Sigmoid colon (tissue), 7 donors: ENCODE results near the gene PEX6. TPM values are rescaled to one million over a fixed set of nuclear protein-coding genes. Genes with fewer than 3 reads are reported as not detected.

ENCODE experiments used
- DNase-seq: peaks from one replicate; pipeline ENCODE4 v3.0.0-alpha.2; 2019
- H3K27ac ChIP-seq, 4 donors: fragments of 200-600 bp; sonication (generic); one replicate each; pipeline ENCODE4 v1.5.1; 2016 to 2019; ENCODE audit warnings: mild to moderate bottlenecking in 1 of 4
- H3K27me3 ChIP-seq, 3 donors: fragments of 200-600 bp; sonication (generic); one replicate each; pipeline ENCODE4 v1.5.1; 2019; ENCODE audit warnings: mild to moderate bottlenecking in 1 of 3
- H3K36me3 ChIP-seq, 4 donors: fragments of 200-600 bp; sonication (generic); one replicate each; pipeline ENCODE4 v1.5.1; 2016 to 2019
- H3K4me1 ChIP-seq, 4 donors: fragments of 200-600 bp; sonication (generic); one replicate each; pipeline ENCODE4 v1.5.1; 2017 to 2019
- H3K4me3 ChIP-seq, 4 donors: fragments of 200-600 bp; sonication (generic); one replicate each; pipeline ENCODE4 v1.5.1; 2017 to 2019; ENCODE audit warnings: mild to moderate bottlenecking in 2 of 4, moderate library complexity in 1 of 4
- H3K9me3 ChIP-seq, 4 donors: fragments of 200-600 bp in 3 of 4; sonication (generic) in 3 of 4; one replicate each; pipeline versions ENCODE4 v1.5.1 to v1.6.1; 2013 to 2019
- CTCF ChIP-seq, 4 experiments: fragments of 450-650 bp in 3 of 4; fragments of 200-600 bp in 1 of 4; IDR thresholded peaks; one replicate each; pipeline ENCODE4 v1.5.1; 2016 to 2019; ENCODE audit warnings: antibody characterized with exemption in 4 of 4, mild to moderate bottlenecking in 3 of 4, moderate library complexity in 2 of 4
- EP300 ChIP-seq, 4 donors: sonication (generic); formaldehyde crosslinking; IDR thresholded peaks; one replicate each; pipeline ENCODE4 v1.6.1; 2017; ENCODE audit warnings: antibody characterized with exemption in 4 of 4
- POLR2A ChIP-seq, 2 donors: fragments of 450-650 bp; IDR thresholded peaks; one replicate each; pipeline ENCODE4 v1.6.1; 2016; ENCODE audit warnings: antibody characterized with exemption in 2 of 2, mild to moderate bottlenecking in 2 of 2, moderate library complexity in 2 of 2
- POLR2AphosphoS5 ChIP-seq, 4 donors: sonication (generic); formaldehyde crosslinking; IDR thresholded peaks; one replicate each; pipeline ENCODE4 v1.6.1; 2017; ENCODE audit warnings: antibody characterized with exemption in 4 of 4
- WGBS, 2 donors: extraction: QIAGEN DNeasy Blood & Tissue Kit; methylation state at CpG; one replicate each; pipeline ENCODE4 v1.1.7; 2013; 5-methylcytosine and 5-hydroxymethylcytosine counted together
- intact Hi-C: fragments of 100-400 bp; cut with DNase I; formaldehyde crosslinking; loops from one replicate; pipeline ENCODE4 v1.15.1; 2023
- polyA plus RNA-seq, 3 donors: library from polyadenylated mRNA; stranded (reverse); fragments of 200-250 nt; gene quantifications; one replicate each; pipeline ENCODE4 v1.2.3, GENCODE V29; 2013
- total RNA-seq, 4 donors: library from RNA; depleted of rRNA; stranded (reverse); fragments of >200 nt; gene quantifications; one replicate each; pipeline ENCODE4 v1.1.0, GENCODE V29; 2016
- donor health status: healthy with polysubstance abuse.
- donor health status: Bipolar disorder and iron deficiency.
- donor health status: healthy.

PEX6 gene
- total and polyA plus RNA-seq, 7 donors: 10.2 to 21.5 (median 18.2) TPM

GRCh38 chr6:42966571-42966970 lies 12.4 kb downstream of the PEX6 start:
- Histone ChIP-seq H3K27ac (no peak overlapping the region), H3K9me3 (no peaks in the 10 kb centered on the region), H3K4me3 (no peak overlapping the region), H3K36me3 (peaks cover 18 to 65% (median 25%) of the 10 kb centered on the region in 4 donors), H3K27me3 (no peaks in the 10 kb centered on the region), H3K4me1 (peaks cover 0 to 5% (median 2%) of the 10 kb centered on the region in 4 donors)
- DNase-seq: no peak
- TF ChIP-seq POLR2AphosphoS5 (IDR thresholded peaks at IDR 0.05) (no peak), CTCF (IDR thresholded peaks at IDR 0.05) (no peak), POLR2A (IDR thresholded peaks at IDR 0.05) (no peak), EP300 (IDR thresholded peaks at IDR 0.05) (no peak)
- intact Hi-C loops: no loop called here
- 79 to 86% methylated on average over 7 of the region's 7 CpGs for WGBS, 2 donors

- H3K27me3 ChIP-seq: no peaks in the 10 kb centered on the region
- H3K27ac ChIP-seq: no peak overlapping the region
- WGBS, 2 donors: 86 to 88% methylated on average over 9 of the region's 9 CpGs
- no peaks in the 10 kb centered on the region for H3K9me3 ChIP-seq
- TF ChIP-seq POLR2AphosphoS5 (IDR thresholded peaks at IDR 0.05) (no peak), POLR2A (IDR thresholded peaks at IDR 0.05) (no peak), EP300 (IDR thresholded peaks at IDR 0.05) (no peak), CTCF (IDR thresholded peaks at IDR 0.05) (no peak)
- H3K4me1 ChIP-seq: peaks cover 0 to 16% (median 14%) of the 10 kb centered on the region in 4 donors
- intact Hi-C loops: no loop called here
- no peak overlapping the region for H3K4me3 ChIP-seq
- no peak for DNase-seq
- peaks cover 13 to 60% (median 24%) of the 10 kb centered on the region in 4 donors for H3K36me3 ChIP-seq
Observed at GRCh38 chr6:42963855-42964605, 15.0 kb downstream of the PEX6 start.

GRCh38 chr6:42963179-42963854 lies 15.7 kb downstream of the PEX6 start:
- Histone ChIP-seq H3K27ac (no peak overlapping the region), H3K27me3 (no peaks in the 10 kb centered on the region), H3K9me3 (no peaks in the 10 kb centered on the region), H3K36me3 (peaks cover 13 to 53% (median 20%) of the 10 kb centered on the region in 4 donors), H3K4me3 (no peak overlapping the region), H3K4me1 (peaks cover 0 to 16% (median 14%) of the 10 kb centered on the region in 4 donors)
- 90 to 92% methylated on average over 12 of the region's 12 CpGs for WGBS, 2 donors
- TF ChIP-seq POLR2A (IDR thresholded peaks at IDR 0.05): no peak
- no peak for TF ChIP-seq POLR2AphosphoS5 (IDR thresholded peaks at IDR 0.05)
- TF ChIP-seq EP300 (IDR thresholded peaks at IDR 0.05): no peak
- no peak for TF ChIP-seq CTCF (IDR thresholded peaks at IDR 0.05)
- intact Hi-C loops: no loop called here
- no peak for DNase-seq

GRCh38 chr6:42962502-42963178 lies 16.3 kb downstream of the PEX6 start:
- intact Hi-C loops: no loop called here

More at GRCh38 chr6:42962502-42963178, 16.3 kb downstream of the PEX6 start:
- Histone ChIP-seq H3K4me1 (peaks cover 0 to 16% (median 14%) of the 10 kb centered on the region in 4 donors), H3K27ac (no peak overlapping the region), H3K9me3 (no peaks in the 10 kb centered on the region), H3K4me3 (no peak overlapping the region), H3K36me3 (peaks cover 13 to 48% (median 16%) of the 10 kb centered on the region in 4 donors), H3K27me3 (no peaks in the 10 kb centered on the region)
- 92 to 93% methylated on average over 13 of the region's 13 CpGs for WGBS, 2 donors
- TF ChIP-seq EP300 (IDR thresholded peaks at IDR 0.05) (no peak), POLR2A (IDR thresholded peaks at IDR 0.05) (no peak), CTCF (IDR thresholded peaks at IDR 0.05) (no peak), POLR2AphosphoS5 (IDR thresholded peaks at IDR 0.05) (no peak)
- no peak for DNase-seq
